ENCODE measurements around the gene USP15. TPM values are rescaled to one million over a fixed set of nuclear protein-coding genes. Genes with fewer than 3 reads are reported as not detected.
"Not testable (repeated sequence)": the region's sequence is repeated elsewhere in the genome, so short reads cannot be mapped to it uniquely, and the experiment has no call there.

The USP15 gene
- total RNA-seq, 1 donor from 2014 or later = 74.2 TPM

DNA sequence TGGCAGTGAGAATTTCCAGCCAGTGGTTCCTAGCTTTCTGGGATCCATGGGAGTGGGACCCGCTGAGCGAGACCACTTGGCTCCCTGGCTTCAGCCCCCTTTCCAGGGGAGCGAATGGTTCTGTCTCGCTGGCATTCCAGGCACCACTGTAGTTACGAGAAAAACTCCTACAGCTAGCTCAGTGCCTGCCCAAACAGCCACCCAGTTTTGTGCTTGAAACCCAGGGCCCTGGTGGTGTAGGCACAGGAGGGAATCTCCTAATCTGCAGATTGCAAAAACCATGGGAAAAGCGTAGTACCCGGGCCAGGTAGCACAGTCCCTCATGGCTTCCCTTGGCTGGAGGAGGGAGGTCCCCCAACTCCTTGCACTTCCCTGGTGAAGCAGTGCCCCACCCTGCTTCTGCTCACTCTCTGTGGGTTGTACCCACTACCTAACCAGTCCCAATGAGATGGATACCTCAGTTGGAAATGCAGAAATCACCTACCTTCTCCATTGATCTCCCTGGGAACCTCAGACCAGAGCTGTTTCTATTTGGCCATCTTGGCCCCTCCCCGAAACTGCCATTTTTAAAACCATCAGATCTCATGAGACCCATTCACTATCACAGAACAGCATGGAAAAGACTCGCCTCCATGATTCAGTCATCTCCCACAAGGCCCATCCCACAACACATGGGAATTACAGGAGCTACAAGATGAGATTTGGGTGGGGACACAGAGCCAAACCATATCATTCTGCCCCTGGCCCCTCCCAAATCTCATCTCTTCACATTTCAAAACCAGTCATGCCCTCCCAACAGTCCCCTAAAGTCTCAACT, 83.3 kb downstream of the USP15 start:
- H3K27me3 ChIP-seq; intact Hi-C loops (cut with DNase I); H3K4me3 ChIP-seq; H3K9me3 ChIP-seq; DNase-seq (ENCODE audit: extremely low spot score in 2 of 2); H3K4me1 ChIP-seq; H3K27ac ChIP-seq: not testable (repeated sequence)
- H3K36me3 ChIP-seq = peaks cover 0 to 22% of the 10 kb centered on the region in 2 donors

DNA sequence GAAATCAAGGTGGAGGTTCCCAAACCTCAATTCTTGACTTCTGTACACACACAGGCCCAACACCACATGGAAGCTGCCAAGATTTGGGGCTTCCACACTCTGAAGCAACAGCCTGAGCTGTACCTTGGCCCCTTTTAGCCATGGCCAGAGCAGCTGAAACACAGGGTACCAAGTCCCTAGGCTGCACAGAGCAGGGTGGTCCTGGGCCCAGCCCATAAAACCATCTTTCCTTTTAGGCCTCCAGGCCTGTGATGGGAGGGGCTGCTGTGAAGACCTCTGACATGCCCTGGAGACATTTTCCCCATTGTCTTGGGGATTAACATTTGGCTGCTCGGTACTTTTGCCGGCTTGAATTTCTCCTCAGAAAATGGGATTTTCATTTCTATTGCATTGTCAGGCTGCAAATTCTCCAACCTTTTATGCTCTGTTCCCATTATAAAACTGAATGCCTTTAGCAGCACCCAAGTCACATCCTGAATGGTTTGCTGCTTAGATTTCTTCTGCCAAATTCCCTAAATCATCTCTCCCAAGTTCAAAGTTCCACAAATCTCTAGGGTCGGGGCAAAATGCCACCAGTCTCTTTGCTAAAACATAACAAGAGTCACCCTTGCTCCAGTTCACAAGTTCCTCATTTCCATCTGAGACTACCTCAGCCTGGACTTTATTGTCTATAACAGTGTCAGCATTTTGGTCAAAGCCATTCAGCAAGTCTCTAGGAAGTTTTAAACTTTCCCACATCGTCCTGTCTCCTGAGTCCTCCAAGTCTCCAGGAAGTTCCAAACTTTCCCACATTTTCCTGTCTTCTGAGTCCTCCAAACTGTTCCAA, 84.7 kb downstream of the USP15 start:
- H3K27ac ChIP-seq; H3K9me3 ChIP-seq; H3K27me3 ChIP-seq; H3K4me3 ChIP-seq; intact Hi-C loops (cut with DNase I); H3K4me1 ChIP-seq; DNase-seq (ENCODE audit: extremely low spot score in 2 of 2): not testable (repeated sequence)
- peaks cover 0 to 22% of the 10 kb centered on the region in 2 donors for H3K36me3 ChIP-seq

DNA sequence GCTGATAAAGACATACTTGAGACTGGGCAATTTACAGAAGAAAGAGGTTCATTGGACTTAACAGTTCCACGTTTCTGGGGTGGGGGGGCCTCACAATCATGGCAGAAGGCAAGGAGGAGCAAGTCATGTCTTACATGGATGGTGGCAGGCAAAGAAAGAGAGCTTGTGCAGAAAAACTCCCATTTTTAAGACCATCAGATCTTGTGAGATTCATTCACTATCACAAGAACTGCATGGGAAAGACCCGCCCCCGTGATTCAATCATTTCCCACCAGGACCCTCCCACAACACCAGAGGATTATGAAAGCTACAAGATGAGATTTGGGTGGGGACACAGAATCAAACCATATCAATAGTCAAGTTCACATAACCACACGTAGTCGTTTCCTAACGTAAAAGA, 85.5 kb downstream of the USP15 start:
- Histone ChIP-seq H3K9me3 (no peaks in the 10 kb centered on the region), H3K4me1 (peaks cover 8% of the 10 kb centered on the region), H3K27ac (no peak overlapping the region), H3K4me3 (no peak overlapping the region), H3K36me3 (peaks cover 0 to 22% of the 10 kb centered on the region in 2 donors), H3K27me3 (no peaks in the 10 kb centered on the region)
- no peak for DNase-seq (ENCODE audit: extremely low spot score in 2 of 2)
- intact Hi-C loops (cut with DNase I) = no loop called here
- TF ChIP-seq POLR2A (IDR thresholded peaks at IDR 0.05) = no peak
- no peak for TF ChIP-seq POLR2AphosphoS5 (IDR thresholded peaks at IDR 0.05; ENCODE audit: insufficient read depth in 1 of 2, low read depth in 1 of 2)
- TF ChIP-seq, protein P1, sequence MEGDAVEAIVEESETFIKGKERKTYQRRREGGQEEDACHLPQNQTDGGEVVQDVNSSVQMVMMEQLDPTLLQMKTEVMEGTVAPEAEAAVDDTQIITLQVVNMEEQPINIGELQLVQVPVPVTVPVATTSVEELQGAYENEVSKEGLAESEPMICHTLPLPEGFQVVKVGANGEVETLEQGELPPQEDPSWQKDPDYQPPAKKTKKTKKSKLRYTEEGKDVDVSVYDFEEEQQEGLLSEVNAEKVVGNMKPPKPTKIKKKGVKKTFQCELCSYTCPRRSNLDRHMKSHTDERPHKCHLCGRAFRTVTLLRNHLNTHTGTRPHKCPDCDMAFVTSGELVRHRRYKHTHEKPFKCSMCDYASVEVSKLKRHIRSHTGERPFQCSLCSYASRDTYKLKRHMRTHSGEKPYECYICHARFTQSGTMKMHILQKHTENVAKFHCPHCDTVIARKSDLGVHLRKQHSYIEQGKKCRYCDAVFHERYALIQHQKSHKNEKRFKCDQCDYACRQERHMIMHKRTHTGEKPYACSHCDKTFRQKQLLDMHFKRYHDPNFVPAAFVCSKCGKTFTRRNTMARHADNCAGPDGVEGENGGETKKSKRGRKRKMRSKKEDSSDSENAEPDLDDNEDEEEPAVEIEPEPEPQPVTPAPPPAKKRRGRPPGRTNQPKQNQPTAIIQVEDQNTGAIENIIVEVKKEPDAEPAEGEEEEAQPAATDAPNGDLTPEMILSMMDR (IDR thresholded peaks at IDR 0.05) = no peak

DNA sequence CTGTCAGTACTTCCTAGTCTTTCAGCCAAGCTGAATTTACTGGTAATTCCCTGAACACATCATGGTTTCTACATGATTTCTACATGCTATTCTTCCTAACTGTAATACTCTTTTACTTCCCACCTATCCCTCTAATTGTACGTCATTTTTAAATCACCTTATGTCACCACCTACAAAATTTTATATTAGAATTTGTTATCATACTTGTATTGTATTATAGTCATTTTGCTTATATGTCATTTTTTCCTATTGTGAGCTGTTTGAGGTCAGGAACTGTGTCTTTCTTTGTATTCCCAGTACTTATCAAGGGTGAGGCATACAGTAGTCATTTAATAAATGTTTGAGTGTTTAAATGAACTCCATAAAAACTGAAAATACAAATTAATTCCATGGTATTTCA, 86.6 kb downstream of the USP15 start:
- DNase-seq (ENCODE audit: extremely low spot score in 2 of 2) = no peak
- peaks cover 8% of the 10 kb centered on the region for H3K4me1 ChIP-seq
- H3K9me3 ChIP-seq = no peaks in the 10 kb centered on the region
- TF ChIP-seq, protein P1 (IDR thresholded peaks at IDR 0.05) = no peak
- TF ChIP-seq POLR2A (IDR thresholded peaks at IDR 0.05) (no peak), POLR2AphosphoS5 (IDR thresholded peaks at IDR 0.05; ENCODE audit: insufficient read depth in 1 of 2, low read depth in 1 of 2) (no peak)
- intact Hi-C loops (cut with DNase I) = no loop called here
- H3K4me3 ChIP-seq = no peak overlapping the region
- H3K36me3 ChIP-seq = peaks cover 0 to 22% of the 10 kb centered on the region in 2 donors
- no peaks in the 10 kb centered on the region for H3K27me3 ChIP-seq
- no peak overlapping the region for H3K27ac ChIP-seq

DNA sequence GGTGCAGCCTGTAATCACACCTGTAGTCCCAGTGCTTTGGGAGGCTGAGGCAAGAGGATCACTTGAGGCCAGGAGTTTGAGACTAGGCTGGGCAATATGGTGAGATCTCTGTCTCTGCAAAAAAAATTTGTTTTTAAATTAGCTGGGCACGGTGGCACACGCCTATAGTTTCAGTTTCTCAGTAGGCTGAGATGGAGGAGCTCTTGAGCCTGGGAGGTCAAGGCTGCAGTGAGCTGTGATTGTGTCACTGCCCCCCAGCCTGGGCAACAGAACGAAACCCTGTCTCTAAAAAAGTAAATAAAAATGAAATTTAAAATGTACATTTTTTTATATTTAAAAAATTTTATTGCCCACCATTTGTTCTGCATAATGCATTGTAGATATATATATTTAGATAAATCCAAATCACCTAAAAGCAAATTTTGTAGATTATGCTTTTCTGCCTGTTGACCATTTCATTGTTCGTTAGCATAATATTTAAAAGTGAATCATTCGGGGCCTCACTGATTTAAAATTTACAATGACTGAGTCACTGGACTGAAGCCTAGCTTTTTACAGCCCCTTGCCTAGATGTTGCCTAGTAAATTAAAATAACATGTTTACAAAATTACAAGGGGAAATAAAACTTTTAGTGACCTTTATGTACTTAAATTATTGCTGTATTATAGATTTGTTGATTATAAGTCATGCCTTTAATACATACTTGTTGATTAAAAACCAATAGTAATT, 87.9 kb downstream of the USP15 start:
- intact Hi-C loops (cut with DNase I) = no loop called here
- TF ChIP-seq POLR2A (IDR thresholded peaks at IDR 0.05) = no peak
- TF ChIP-seq, protein P1 (IDR thresholded peaks at IDR 0.05) = no peak
- TF ChIP-seq POLR2AphosphoS5 (IDR thresholded peaks at IDR 0.05; ENCODE audit: insufficient read depth in 1 of 2, low read depth in 1 of 2) = no peak
- Histone ChIP-seq H3K27me3 (no peaks in the 10 kb centered on the region), H3K4me3 (no peak overlapping the region), H3K9me3 (no peaks in the 10 kb centered on the region), H3K4me1 (peaks cover 8% of the 10 kb centered on the region), H3K36me3 (peaks cover 0 to 14% of the 10 kb centered on the region in 2 donors), H3K27ac (no peak overlapping the region)
- DNase-seq (ENCODE audit: extremely low spot score in 2 of 2) = no peak

All from vagina (tissue), 2 donors.